ENCODE results near the gene PRORP.

DNA sequence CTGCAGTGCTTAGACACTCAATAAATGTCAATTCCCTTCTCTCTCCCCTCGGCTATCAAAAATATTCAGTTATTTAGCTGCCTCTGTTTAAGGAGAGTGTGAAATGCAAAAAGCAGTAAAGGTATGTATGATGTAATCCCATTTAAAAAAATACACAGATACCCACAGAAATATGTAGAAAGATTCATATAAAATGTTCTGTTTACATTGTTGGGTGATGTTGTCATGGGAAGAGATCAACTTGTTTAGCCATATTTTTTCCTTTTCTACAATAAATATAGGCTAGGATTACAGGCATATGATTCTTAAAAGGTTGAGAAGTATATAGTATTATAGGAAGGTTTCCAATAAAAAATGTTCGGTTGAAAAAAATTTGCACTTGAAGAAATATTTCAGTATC, 8.3 kb upstream of the PRORP start:
- TF ChIP-seq, protein P1, sequence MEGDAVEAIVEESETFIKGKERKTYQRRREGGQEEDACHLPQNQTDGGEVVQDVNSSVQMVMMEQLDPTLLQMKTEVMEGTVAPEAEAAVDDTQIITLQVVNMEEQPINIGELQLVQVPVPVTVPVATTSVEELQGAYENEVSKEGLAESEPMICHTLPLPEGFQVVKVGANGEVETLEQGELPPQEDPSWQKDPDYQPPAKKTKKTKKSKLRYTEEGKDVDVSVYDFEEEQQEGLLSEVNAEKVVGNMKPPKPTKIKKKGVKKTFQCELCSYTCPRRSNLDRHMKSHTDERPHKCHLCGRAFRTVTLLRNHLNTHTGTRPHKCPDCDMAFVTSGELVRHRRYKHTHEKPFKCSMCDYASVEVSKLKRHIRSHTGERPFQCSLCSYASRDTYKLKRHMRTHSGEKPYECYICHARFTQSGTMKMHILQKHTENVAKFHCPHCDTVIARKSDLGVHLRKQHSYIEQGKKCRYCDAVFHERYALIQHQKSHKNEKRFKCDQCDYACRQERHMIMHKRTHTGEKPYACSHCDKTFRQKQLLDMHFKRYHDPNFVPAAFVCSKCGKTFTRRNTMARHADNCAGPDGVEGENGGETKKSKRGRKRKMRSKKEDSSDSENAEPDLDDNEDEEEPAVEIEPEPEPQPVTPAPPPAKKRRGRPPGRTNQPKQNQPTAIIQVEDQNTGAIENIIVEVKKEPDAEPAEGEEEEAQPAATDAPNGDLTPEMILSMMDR (IDR thresholded peaks at IDR 0.05): no peak
- TF ChIP-seq POLR2A (IDR thresholded peaks at IDR 0.05): no peak
